GM12878 (cell line): ENCODE measurements around the gene GALNT18. TPM values are rescaled to one million over a fixed set of nuclear protein-coding genes. Genes with fewer than 3 reads are reported as not detected.

ENCODE experiments used
- ATAC-seq: fragments of 200-7000 bp; cut with Tn5 transposase; 3 replicates; pipeline ENCODE4 v1.9.1; 2020; ENCODE audit warnings: mild to moderate bottlenecking, moderate library complexity
- BruUV-seq: library from RNA; stranded (reverse); fragments of 400-500 nt; replicated peaks from 2 replicates; lab custom pipeline; 2021; lab: Mats Ljungman, UMichigan
- CTCF ChIA-PET: fragments of 300-600 bp; sonication (Branson Sonifier 250); formaldehyde crosslinking; extraction: SDS; loops from one replicate; lab custom pipeline; 2021; ENCODE audit warnings: inconsistent platforms; lab: Yijun Ruan, JAX
- POLR2A ChIA-PET: fragments of 350-600 bp; formaldehyde crosslinking; extraction: SDS; loops from one replicate; lab custom pipeline; 2021; ENCODE audit warnings: inconsistent platforms; lab: Charles Lee
- RAD21 ChIA-PET: fragments of 300-600 bp; sonication (Branson Sonifier 250); formaldehyde crosslinking; loops from one replicate; lab custom pipeline; 2023; ENCODE audit warnings: antibody characterized with exemption; ENCODE audit not compliant: unreplicated experiment; lab: Charles Lee
- SMC1A ChIA-PET: fragments of 300-600 bp; sonication (Branson Sonifier 250); formaldehyde crosslinking; loops from one replicate; lab custom pipeline; 2023; ENCODE audit not compliant: unreplicated experiment, uncharacterized antibody; lab: Charles Lee
- DNase-seq: peaks from one replicate; pipeline ENCODE4 v3.0.0-alpha.2; 2011; ENCODE audit warnings: low read depth, low spot score
- FAIRE-seq: peaks from 3 replicates; lab custom pipeline; 2011; peaks lifted over from hg19 to GRCh38; lab: Jason Lieb, UNC
- H2AFZ ChIP-seq: 2 replicates; pipeline ENCODE4 v1.6.0; 2011; ENCODE audit warnings: low read depth, low read length, control low read depth; ENCODE audit not compliant: control insufficient read depth
- H3K27ac ChIP-seq: 2 replicates; pipeline ENCODE4 v1.5.1; 2011; ENCODE audit warnings: control low read depth; ENCODE audit not compliant: control insufficient read depth, insufficient read depth
- H3K27me3 ChIP-seq, 2 experiments: replicated peaks in 1 of 2; 2 replicates each; pipeline versions ENCODE4 v1.6.0 to v1.6.1; 2011; ENCODE audit warnings: low read length in 1 of 2; ENCODE audit not compliant: control insufficient read depth in 2 of 2, insufficient read depth in 2 of 2
- H3K36me3 ChIP-seq, 2 experiments: 2 replicates each; pipeline ENCODE4 v1.5.1; 2011; ENCODE audit warnings: low read length in 1 of 2; ENCODE audit not compliant: control insufficient read depth in 2 of 2, insufficient read depth in 2 of 2
- H3K4me1 ChIP-seq: 2 replicates; pipeline ENCODE4 v1.6.1; 2011; ENCODE audit warnings: mild to moderate bottlenecking, low read length, moderate library complexity, mixed read lengths; ENCODE audit not compliant: control insufficient read depth, insufficient read depth
- H3K4me2 ChIP-seq: 2 replicates; pipeline ENCODE4 v1.6.0; 2011; ENCODE audit warnings: control low read depth; ENCODE audit not compliant: control insufficient read depth, insufficient read depth
- H3K4me3 ChIP-seq: fragments of 200-600 bp; sonication (generic); 2 replicates; pipeline ENCODE4 v1.5.1; 2016
- H3K79me2 ChIP-seq: 2 replicates; pipeline ENCODE4 v1.6.0; 2011; ENCODE audit warnings: low read length; ENCODE audit not compliant: control insufficient read depth, insufficient read depth
- H3K9ac ChIP-seq: 2 replicates; pipeline ENCODE4 v1.8.0; 2011; ENCODE audit warnings: low read length, control low read depth, mixed read lengths; ENCODE audit not compliant: control insufficient read depth, insufficient read depth
- H3K9me3 ChIP-seq: replicated peaks from 3 replicates; pipeline ENCODE4 v1.5.1; 2011; ENCODE audit warnings: mild to moderate bottlenecking, low read length; ENCODE audit not compliant: control insufficient read depth, insufficient read depth
- H4K20me1 ChIP-seq: 2 replicates; pipeline ENCODE4 v1.6.0; 2011; ENCODE audit not compliant: control insufficient read depth, insufficient read depth
- BHLHE40 ChIP-seq, 2 experiments: fragments of 450-650 bp in 1 of 2; IDR thresholded peaks; 2 replicates each; pipeline ENCODE4 v1.6.1; 2011 to 2017; ENCODE audit warnings: low read depth in 2 of 2, borderline replicate concordance in 1 of 2, improper control_type of control experiment in 1 of 2, low read length in 1 of 2, mild to moderate bottlenecking in 1 of 2
- CBX3 ChIP-seq: fragments of 200-600 bp; sonication (generic); IDR thresholded peaks from 2 replicates; pipeline ENCODE4 v1.6.1; 2016; ENCODE audit warnings: low read depth, borderline replicate concordance
- CEBPB ChIP-seq, 2 experiments: fragments of 150-350 bp in 1 of 2; IDR thresholded peaks; 2 replicates each; pipeline ENCODE4 v1.6.1; 2012 to 2014; ENCODE audit warnings: low read depth in 2 of 2, low read length in 2 of 2, borderline replicate concordance in 1 of 2, inconsistent platforms in 1 of 2
- EED ChIP-seq: sonication (generic); IDR thresholded peaks from 2 replicates; pipeline ENCODE4 v1.6.1; 2016; ENCODE audit warnings: antibody characterized with exemption, low read depth
- ESRRA ChIP-seq: IDR thresholded peaks from 2 replicates; pipeline ENCODE4 v1.6.1; 2012; ENCODE audit warnings: mild to moderate bottlenecking, low read length, improper control_type of control experiment
- FOXK2 ChIP-seq: fragments of 450-650 bp; IDR thresholded peaks from 2 replicates; pipeline ENCODE4 v1.6.1; 2017; ENCODE audit warnings: mild to moderate bottlenecking, moderate library complexity
- KDM1A ChIP-seq: fragments of 200-600 bp; sonication (generic); IDR thresholded peaks from 2 replicates; pipeline ENCODE4 v1.6.1; 2016; ENCODE audit warnings: borderline replicate concordance
- MAX ChIP-seq: IDR thresholded peaks from 2 replicates; pipeline ENCODE4 v1.6.1; 2012; ENCODE audit warnings: low read depth, low read length, improper control_type of control experiment
- MEF2B ChIP-seq: fragments of 450-650 bp; IDR thresholded peaks from 2 replicates; pipeline ENCODE4 v1.6.1; 2018; ENCODE audit warnings: mild to moderate bottlenecking, moderate library complexity; ENCODE audit not compliant: partially characterized antibody, poor library complexity, severe bottlenecking
- MLLT1 ChIP-seq: fragments of 450-650 bp; IDR thresholded peaks from 2 replicates; pipeline ENCODE4 v1.6.1; 2016; ENCODE audit warnings: mild to moderate bottlenecking
- NFIC ChIP-seq: IDR thresholded peaks from 2 replicates; pipeline ENCODE4 v1.6.1; 2012; ENCODE audit warnings: low read depth, mild to moderate bottlenecking, inconsistent platforms, low read length, moderate library complexity
- NR2C2 ChIP-seq: IDR thresholded peaks from 2 replicates; pipeline ENCODE4 v1.6.1; 2011; ENCODE audit warnings: borderline replicate concordance, low read depth; ENCODE audit not compliant: control insufficient read depth, insufficient read length
- PAX8 ChIP-seq: fragments of 450-650 bp; IDR thresholded peaks from 2 replicates; pipeline ENCODE4 v1.6.1; 2017; ENCODE audit warnings: mild to moderate bottlenecking, moderate library complexity
- RELB ChIP-seq: fragments of 450-650 bp; IDR thresholded peaks from 2 replicates; pipeline ENCODE4 v1.6.1; 2017; ENCODE audit warnings: low read depth, mild to moderate bottlenecking, moderate library complexity
- ZBTB11 ChIP-seq: fragments of 450-650 bp; formaldehyde crosslinking; IDR thresholded peaks from 2 replicates; pipeline ENCODE4 v1.5.0; 2022; ENCODE audit warnings: mild to moderate bottlenecking, missing genetic modification characterization
- ZNF24 ChIP-seq: fragments of 450-650 bp; IDR thresholded peaks from 2 replicates; pipeline ENCODE4 v1.6.1; 2017; ENCODE audit warnings: antibody characterized with exemption, mild to moderate bottlenecking
- WGBS: methylation state at CpG from one replicate; pipeline ENCODE4 v1.1.6; 2016; ENCODE audit warnings: low lambda C conversion rate; ENCODE audit not compliant: insufficient replicate concordance, insufficient coverage; ENCODE audit errors: missing lambda C conversion rate; 5-methylcytosine and 5-hydroxymethylcytosine counted together
- in situ Hi-C: fragments of 300-500 bp; cut with MboI; formaldehyde crosslinking; loops from 9 replicates; pipeline ENCODE4 v1.14.3; 2018; ENCODE audit warnings: mixed read lengths
- intact Hi-C: fragments of 100-400 bp; cut with micrococcal nuclease; formaldehyde crosslinking; loops from one replicate; pipeline ENCODE4 v1.14.2; 2022; ENCODE audit not compliant: unreplicated experiment
- polyA plus RNA-seq, 11 experiments: library from polyadenylated mRNA; depleted of rRNA in 4 of 11; unstranded in 6 of 11; stranded (reverse) in 5 of 11; fragments of >200 nt; fragmentation: Nextera tagmentation in 4 of 11; fragmentation: Illumina TruSeq in 1 of 11; extraction: Ambion mirVana in 4 of 11; extraction: Trizol in 1 of 11; gene quantifications; 1 replicate in 1 of 11; 2 replicates in 10 of 11; pipeline versions ENCODE4 v1.2.1 to v1.2.3, GENCODE V29; 2011 to 2016; ENCODE audit warnings: inconsistent platforms in 2 of 11, missing spikeins in 2 of 11, low read depth in 1 of 11
- total RNA-seq, 4 experiments: library from RNA; depleted of rRNA in 3 of 4; stranded (reverse); fragments of >200 nt in 3 of 4; fragmentation: Illumina TruSeq in 1 of 4; extraction: Trizol in 1 of 4; gene quantifications; 2 replicates each; pipeline versions ENCODE4 v1.2.1 to v1.2.3, GENCODE V29; 2013 to 2021

Gene GALNT18
- total and polyA plus RNA-seq, 10 of the 15 experiments (the other 5 are each of a cell fraction or from before 2014, with no cell fraction given) = 1.2 to 14.2 (median 6.3) TPM

GRCh38 chr11:11635443-11635842 is 13.6 kb upstream of the GALNT18 start:
- Histone ChIP-seq H3K4me2 (no peak overlapping the region), H3K79me2 (no peaks in the 10 kb centered on the region), H3K36me3 (no peaks in the 10 kb centered on the region), H3K27ac (no peak overlapping the region), H4K20me1 (no peaks in the 10 kb centered on the region), H3K27me3 (peaks cover 0 to 5% of the 10 kb centered on the region in 2 experiments; a peak in 2 of 4 replicates), H2AFZ (no peak overlapping the region), H3K9me3 (no peaks in the 10 kb centered on the region), H3K4me3 (no peak overlapping the region), H3K4me1 (no peaks in the 10 kb centered on the region), H3K9ac (no peak overlapping the region)
- SMC1A ChIA-PET = interaction anchor here (0.5 to 0.7 kb wide), 2 partner anchors 13 to 15 kb away, joined by 3 read pairs; partner anchors contain the start of gene GALNT18
- no peak for TF ChIP-seq ZBTB11 (CRISPR knock-in tag)
- TF ChIP-seq MAX = no peak
- no peak for TF ChIP-seq FOXK2
- TF ChIP-seq BHLHE40 (IDR thresholded peaks at IDR 0.05; ENCODE audit: borderline replicate concordance in 1 of 2, low read depth in 2 of 2, low read length in 1 of 2) = no peak
- no peak for TF ChIP-seq KDM1A
- TF ChIP-seq NR2C2 = no peak
- TF ChIP-seq RELB = no peak
- TF ChIP-seq PAX8 = no peak
- no peak for TF ChIP-seq ZNF24
- no peak for TF ChIP-seq ESRRA
- TF ChIP-seq NFIC = no peak
- TF ChIP-seq MEF2B = no peak
- TF ChIP-seq CEBPB (IDR thresholded peaks at IDR 0.05; ENCODE audit: borderline replicate concordance in 1 of 2, low read depth in 2 of 2, low read length in 2 of 2) = no peak
- TF ChIP-seq EED = no peak
- no peak for TF ChIP-seq MLLT1
- TF ChIP-seq CBX3 = no peak
- ATAC-seq = no peak
- no TSS peak for BruUV-seq
- FAIRE-seq = no peak
- 48% methylated on average over 5 of the region's 5 CpGs for WGBS
- intact Hi-C loops = no loop called here
- POLR2A ChIA-PET = no interaction called here
- DNase-seq = no peak
- in situ Hi-C loops = no loop called here
- CTCF ChIA-PET = interaction anchor here (0.9 to 1.1 kb wide), 2 partner anchors 24 to 27 kb away, joined by 3 to 4 read pairs; no protein-coding TSS in a partner anchor
- RAD21 ChIA-PET = interaction anchor here (1.3 kb wide), 1 partner anchor 234 kb away, joined by 3 read pairs; no protein-coding TSS in a partner anchor
